Activated CD4-positive, alpha-beta T cell treated with anti-CD3 and anti-CD28 coated beads, Interleukin-2, amount 10 ng/mL, durations not matched to agents 7 days and 5 days (primary cell): ENCODE results near the gene DPM3. TPM values are rescaled to one million over a fixed set of nuclear protein-coding genes. Genes with fewer than 3 reads are reported as not detected.
"Not testable (repeated sequence)": the region's sequence is repeated elsewhere in the genome, so short reads cannot be mapped to it uniquely, and the experiment has no call there.

Experiments
- CTCF ChIA-PET: fragments of 350-600 bp; sonication (Branson Sonifier 250); formaldehyde crosslinking; loops from one replicate; lab custom pipeline; 2021; ENCODE audit warnings: antibody characterized with exemption; lab: Charles Lee
- POLR2A ChIA-PET: fragments of 350-600 bp; sonication (Branson Sonifier 250); formaldehyde crosslinking; loops from one replicate; lab custom pipeline; 2021; ENCODE audit warnings: antibody characterized with exemption; lab: Charles Lee
- DNase-seq: peaks from one replicate; pipeline ENCODE4 v3.0.0-alpha.2; 2020
- H3K27ac Mint-ChIP-seq: one replicate; pipeline ENCODE4 v1.8.0; 2021; ENCODE audit warnings: mild to moderate bottlenecking, moderate library complexity, mixed read lengths
- H3K27me3 Mint-ChIP-seq: one replicate; pipeline ENCODE4 v1.8.0; 2021; ENCODE audit warnings: mixed read lengths
- H3K36me3 Mint-ChIP-seq: one replicate; pipeline ENCODE4 v1.8.0; 2021; ENCODE audit warnings: low read depth, mixed read lengths
- H3K4me1 Mint-ChIP-seq: one replicate; pipeline ENCODE4 v1.8.0; 2021; ENCODE audit warnings: mixed read lengths
- H3K4me3 Mint-ChIP-seq: one replicate; pipeline ENCODE4 v1.8.0; 2021; ENCODE audit warnings: mild to moderate bottlenecking, moderate library complexity, mixed read lengths
- H3K9me3 Mint-ChIP-seq: one replicate; pipeline ENCODE4 v1.8.0; 2021; ENCODE audit warnings: mixed read lengths
- total RNA-seq, 2 experiments: library from RNA; stranded (reverse); gene quantifications; one replicate each; pipeline ENCODE4 v1.2.3, GENCODE V29; 2021

Gene DPM3
- total RNA-seq, 2 experiments from 2014 or later: 50.1 to 58.9 TPM

DNA sequence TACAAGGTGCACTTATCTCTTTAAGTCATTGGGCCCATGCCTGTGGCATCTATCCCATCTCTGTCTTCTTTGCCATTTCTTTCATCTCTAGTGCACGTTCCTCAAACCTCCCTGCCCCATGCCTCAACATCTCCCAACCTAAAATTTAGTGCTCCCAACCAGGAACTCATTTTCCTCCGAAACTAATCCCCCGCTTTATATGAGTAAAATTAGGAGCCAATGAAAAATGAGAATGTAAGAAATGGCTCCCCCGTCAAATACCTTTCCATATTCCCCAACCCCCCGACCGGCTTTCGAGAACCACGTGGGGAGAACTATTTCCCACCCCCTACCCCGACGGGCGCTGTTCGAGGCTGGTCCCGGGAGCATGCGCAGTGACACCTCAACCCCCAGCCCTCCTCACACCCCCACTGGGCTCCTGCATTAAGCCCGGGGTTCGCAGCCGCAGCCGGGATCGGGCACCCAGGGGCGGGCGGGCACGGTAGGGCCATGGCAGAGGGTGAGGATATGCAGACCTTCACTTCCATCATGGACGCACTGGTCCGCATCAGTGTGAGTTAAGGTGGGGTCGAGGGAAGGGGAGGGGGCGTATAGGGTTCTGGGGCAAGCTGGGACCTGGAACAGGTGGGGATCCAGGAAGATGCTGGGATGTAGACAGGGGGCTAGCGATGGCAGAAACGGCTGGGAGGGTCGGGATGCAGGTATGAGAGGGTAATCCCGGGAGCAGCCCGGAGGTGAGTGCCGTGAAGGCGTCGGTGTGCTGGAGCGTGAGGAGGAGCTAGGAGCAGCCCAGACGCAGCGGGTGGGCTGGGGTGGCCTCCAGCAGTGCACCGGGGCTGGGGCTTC lies 33.4 kb upstream of the DPM3 start, which contains the start of gene TRIM46:
TSS of gene TRIM46 (plus strand) at position 372 of the 846 bp plus-strand sequence. CDS start at position 490, 118 bp downstream.
- peaks cover 23% of the 10 kb centered on the region for H3K36me3 Mint-ChIP-seq
- no peaks in the 10 kb centered on the region for H3K27me3 Mint-ChIP-seq
- H3K9me3 Mint-ChIP-seq: no peaks in the 10 kb centered on the region
- peaks cover 55% of the 10 kb centered on the region for H3K4me1 Mint-ChIP-seq
- peak; percentile 75 for DNase-seq
- H3K4me3 Mint-ChIP-seq: peak within 1 kb of the TSS; percentile 96
- peak within 1 kb of the TSS; percentile 96 for H3K27ac Mint-ChIP-seq
- ChIA-PET CTCF (interaction anchor here (0.7 to 4.6 kb wide), 49 partner anchors 8 to 238 kb away, joined by 3 to 52 read pairs (median 4); partner anchors contain the start of genes CLK2, DCST1, DCST2 and DPM3), POLR2A (interaction anchor here (0.6 kb wide), 1 partner anchor 89 kb away, joined by 3 read pairs; no protein-coding TSS in a partner anchor)

DNA sequence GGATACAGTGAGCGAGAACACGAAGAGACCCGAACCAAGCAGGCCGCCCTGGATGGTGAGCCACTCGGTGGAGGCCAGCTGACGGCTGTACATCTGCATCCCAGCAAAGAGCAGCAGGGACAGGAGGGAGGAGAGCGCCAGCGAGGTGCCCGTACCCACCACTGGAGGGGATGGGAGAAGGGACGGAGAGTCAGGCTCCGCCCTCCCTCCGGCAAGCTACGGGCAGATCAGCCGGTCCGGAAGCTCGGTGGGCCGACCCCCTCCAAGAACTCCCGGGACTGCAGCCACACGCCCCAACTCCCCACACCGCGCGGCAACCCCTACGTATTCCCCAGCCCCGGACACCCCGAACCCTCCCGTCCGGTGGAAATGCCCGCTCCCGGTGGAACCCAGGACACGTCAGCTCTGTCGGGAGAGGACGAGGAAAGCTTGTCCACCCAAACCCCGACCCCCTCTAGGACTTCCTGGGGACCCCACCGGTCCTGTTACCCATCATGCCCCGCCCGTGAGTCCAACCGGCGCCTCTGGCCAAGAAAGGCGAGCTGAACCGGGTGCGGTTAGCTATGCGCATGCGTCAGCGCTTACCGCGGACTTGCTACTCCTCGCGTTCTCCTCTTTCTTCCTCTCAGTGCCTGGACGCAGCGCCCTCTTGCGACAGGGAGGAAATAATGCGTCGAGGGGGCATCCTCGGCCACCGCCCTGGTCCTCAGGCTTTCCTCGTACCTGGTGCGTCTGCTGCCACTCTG lies 32.6 kb upstream of the DPM3 start, which contains the start of gene KRTCAP2:
TSS of gene KRTCAP2 (minus strand) at position 573 of the 746 bp plus-strand sequence. CDS start at position 493, 80 bp downstream.
- ChIA-PET CTCF (interaction anchor here (0.6 to 4.6 kb wide), 60 partner anchors 8 to 893 kb away, joined by 3 to 52 read pairs (median 4); partner anchors contain the start of genes CLK2, DCST1, DCST2 and DPM3), POLR2A (interaction anchor here (0.6 kb wide), 1 partner anchor 88 kb away, joined by 3 read pairs; no protein-coding TSS in a partner anchor)
- H3K27ac Mint-ChIP-seq: peak within 1 kb of the TSS; percentile 96
- H3K36me3 Mint-ChIP-seq: peaks cover 18% of the 10 kb centered on the region
- H3K27me3 Mint-ChIP-seq: no peaks in the 10 kb centered on the region
- no peaks in the 10 kb centered on the region for H3K9me3 Mint-ChIP-seq
- peak; percentile 96 for DNase-seq
- H3K4me3 Mint-ChIP-seq: peak within 1 kb of the TSS; percentile 96
- H3K4me1 Mint-ChIP-seq: peaks cover 58% of the 10 kb centered on the region

DNA sequence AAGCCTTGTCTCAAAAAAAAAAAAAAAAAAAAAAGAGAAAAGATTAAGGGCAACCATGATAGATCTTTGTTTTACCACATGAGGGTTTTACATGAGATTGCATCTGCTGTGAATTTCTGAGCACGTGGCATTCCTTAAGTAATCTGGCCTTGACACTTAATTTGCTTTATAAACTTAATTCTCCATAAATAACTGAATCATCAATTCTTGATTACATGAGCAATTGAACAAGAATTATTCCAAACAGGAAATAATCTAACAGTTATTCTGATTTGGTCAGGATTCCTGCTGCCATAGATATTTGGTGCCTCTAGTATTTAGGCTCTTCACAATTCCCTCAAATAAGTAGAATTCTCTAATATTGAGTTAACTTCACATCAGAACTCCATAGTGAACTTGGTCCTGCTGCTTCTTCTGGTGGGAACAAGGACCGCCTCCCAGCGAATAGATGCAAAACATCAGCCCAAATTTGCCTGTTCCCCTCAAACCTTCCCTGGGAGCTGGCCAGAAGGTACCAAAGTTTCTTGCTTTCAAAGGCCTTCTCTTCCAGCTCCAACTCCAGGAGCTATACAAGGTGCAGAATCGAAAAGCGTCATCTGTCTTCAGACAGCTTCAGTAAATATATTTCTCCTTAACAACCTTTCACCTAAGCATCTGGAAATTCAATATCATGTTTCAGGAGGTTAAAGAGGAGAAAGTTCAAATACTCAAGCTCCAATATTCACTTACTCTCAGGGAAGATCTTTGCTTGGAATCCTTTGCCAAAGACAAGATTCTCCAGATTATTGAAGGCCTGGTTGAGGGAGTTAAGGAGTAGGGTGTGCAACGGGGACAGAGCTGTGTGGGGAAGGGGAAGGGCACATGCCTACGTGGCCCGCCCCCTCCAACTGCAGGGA lies 31.8 kb upstream of the DPM3 start:
- ChIA-PET POLR2A (no interaction called here), CTCF (interaction anchor here (0.7 to 4.6 kb wide), 41 partner anchors 13 to 894 kb away, joined by 3 to 52 read pairs (median 4); partner anchors contain the start of genes CLK2, DPM3, EFNA1 and EFNA3)
- peaks cover 63% of the 10 kb centered on the region for H3K4me1 Mint-ChIP-seq
- H3K27ac Mint-ChIP-seq: peak overlapping the region; percentile 96
- peak overlapping the region; percentile 96 for H3K4me3 Mint-ChIP-seq
- no peaks in the 10 kb centered on the region for H3K27me3 Mint-ChIP-seq
- peaks cover 13% of the 10 kb centered on the region for H3K36me3 Mint-ChIP-seq
- DNase-seq: no peak
- no peaks in the 10 kb centered on the region for H3K9me3 Mint-ChIP-seq

DNA sequence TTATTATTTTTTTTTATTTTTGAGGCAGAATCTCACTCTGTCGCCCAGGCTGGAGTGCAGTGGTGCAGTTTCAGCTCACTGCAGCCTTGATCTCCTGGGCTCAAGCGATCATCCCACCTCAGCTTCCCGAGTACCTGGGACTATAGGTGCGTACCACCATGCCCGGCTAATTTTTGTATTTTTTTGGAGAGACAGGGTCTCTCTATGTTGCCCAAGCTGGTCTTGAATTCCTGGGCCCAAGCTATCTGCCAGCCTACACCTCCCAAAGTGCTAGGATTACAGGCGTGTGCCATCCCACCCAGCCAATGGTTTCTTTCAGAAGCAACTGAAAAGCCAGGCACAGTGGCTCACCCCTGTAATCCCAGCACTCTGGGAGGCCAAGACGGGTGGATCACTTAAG lies 30.5 kb upstream of the DPM3 start:
- Mint-ChIP-seq H3K4me1 (peaks cover 55% of the 10 kb centered on the region), H3K27me3 (no peaks in the 10 kb centered on the region), H3K4me3 (no peak overlapping the region), H3K9me3 (no peaks in the 10 kb centered on the region), H3K36me3 (peaks cover 11% of the 10 kb centered on the region), H3K27ac (no peak overlapping the region)
- ChIA-PET POLR2A (interaction anchor here (0.6 kb wide), 1 partner anchor 153 kb away, joined by 4 read pairs; no protein-coding TSS in a partner anchor), CTCF (interaction anchor here (1.3 to 8.4 kb wide), 3 partner anchors 36 to 86 kb away, joined by 4 to 67 read pairs (median 4); no protein-coding TSS in a partner anchor)
- DNase-seq: no peak

DNA sequence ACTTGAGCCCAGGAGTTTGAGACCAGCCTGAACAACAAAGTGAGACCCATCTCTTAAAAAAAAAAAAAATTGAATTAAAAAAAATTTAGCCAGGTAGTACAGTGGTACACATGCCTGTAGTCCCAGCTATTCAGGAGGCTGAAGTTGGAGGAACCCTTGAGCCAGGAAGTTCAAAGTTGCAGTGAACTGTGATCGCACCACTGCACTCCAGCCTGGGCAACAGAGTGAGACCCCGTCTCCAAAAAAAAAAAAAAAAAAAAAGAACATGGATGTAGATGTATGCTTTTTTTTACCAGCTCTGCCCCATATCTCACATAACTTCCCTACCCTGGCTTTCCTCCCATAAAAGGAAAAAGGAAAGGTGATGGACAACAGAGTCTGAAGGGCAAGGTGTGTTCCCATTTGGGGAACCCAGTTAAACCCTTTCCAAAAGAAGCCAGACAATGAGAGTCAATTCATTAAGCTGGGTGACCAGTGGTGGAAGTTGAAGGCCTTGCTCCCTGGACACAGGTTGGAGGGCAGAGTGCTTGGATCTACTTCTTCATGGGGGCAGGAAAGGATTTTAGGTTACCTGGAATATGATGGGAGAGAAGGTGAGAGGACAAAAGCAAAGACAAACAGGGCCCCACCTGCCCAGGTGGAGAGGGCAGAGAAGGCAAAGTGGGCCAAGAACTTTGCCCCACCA lies 29.9 kb upstream of the DPM3 start:
- H3K27me3 Mint-ChIP-seq: no peaks in the 10 kb centered on the region
- no peak overlapping the region for H3K27ac Mint-ChIP-seq
- H3K36me3 Mint-ChIP-seq: peaks cover 11% of the 10 kb centered on the region
- ChIA-PET POLR2A (interaction anchor here (0.6 kb wide), 1 partner anchor 153 kb away, joined by 4 read pairs; no protein-coding TSS in a partner anchor), CTCF (interaction anchor here (1.5 to 8.4 kb wide), 3 partner anchors 80 to 85 kb away, joined by 4 to 67 read pairs (median 15); no protein-coding TSS in a partner anchor)
- H3K4me1 Mint-ChIP-seq: peaks cover 49% of the 10 kb centered on the region
- DNase-seq: no peak
- H3K4me3 Mint-ChIP-seq: no peak overlapping the region
- H3K9me3 Mint-ChIP-seq: no peaks in the 10 kb centered on the region

DNA sequence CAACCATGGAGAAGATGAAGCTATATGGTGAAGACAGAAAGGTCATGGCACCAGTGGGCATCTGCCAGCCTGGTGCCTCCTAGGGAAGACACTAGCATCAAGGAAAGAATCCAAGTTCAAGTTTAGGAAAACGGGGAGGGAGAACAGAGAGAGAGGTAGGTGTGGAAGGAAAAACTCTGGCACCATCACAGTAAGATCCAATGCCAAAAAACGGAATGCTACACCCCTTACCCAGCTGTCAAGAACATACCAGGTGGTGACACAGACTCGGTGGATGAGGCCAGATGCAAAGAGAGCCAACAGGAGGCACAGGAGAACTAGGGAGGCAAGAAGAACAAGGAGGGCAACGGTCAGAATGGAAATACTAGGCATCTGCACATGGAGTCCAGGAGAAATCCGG lies 29.2 kb upstream of the DPM3 start:
- Mint-ChIP-seq H3K27me3 (no peaks in the 10 kb centered on the region), H3K4me3 (no peak overlapping the region)
- POLR2A ChIA-PET: no interaction called here

DNA sequence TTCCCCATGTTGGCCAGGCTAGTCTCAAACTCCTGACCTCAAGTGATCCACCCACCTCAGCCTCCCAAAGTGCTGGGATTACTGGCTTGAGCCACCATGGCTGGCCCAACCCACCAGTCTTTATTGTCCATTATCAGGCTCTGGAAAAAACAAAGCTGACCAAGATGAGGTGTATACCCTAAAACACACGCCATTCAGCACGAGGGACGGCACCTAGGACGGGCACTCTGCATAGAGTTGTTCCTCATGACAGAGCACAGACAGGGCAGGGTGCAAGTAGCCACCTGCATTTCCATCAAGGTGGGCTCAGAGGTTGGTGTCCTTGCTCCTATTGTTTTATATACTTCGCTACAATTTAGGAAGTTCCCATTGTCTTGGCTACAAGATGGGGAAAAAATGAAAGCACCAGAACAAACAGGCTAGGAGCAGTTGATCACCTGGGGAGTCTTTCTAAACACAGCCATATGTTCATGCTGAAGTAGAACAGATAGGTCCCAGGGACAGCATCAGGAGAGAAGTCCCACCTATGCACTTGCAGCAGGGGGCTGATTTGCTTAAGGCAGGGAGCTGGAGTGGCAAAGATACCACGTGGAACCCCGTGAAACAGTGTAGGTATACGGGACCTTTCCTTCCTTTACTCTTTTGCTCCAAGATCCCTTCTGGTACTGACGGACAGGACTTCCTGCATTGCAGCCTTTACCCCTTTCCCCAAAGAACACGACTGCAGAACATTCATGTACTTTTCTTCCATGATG lies 28.3 kb upstream of the DPM3 start:
- ChIA-PET POLR2A (no interaction called here), CTCF (interaction anchor here (0.8 to 8.4 kb wide), 24 partner anchors 9 to 117 kb away, joined by 3 to 67 read pairs (median 4); partner anchors contain the start of genes ADAM15 and SLC50A1)
- no peak for DNase-seq
- H3K4me3 Mint-ChIP-seq: no peak overlapping the region
- H3K36me3 Mint-ChIP-seq: peaks cover 11% of the 10 kb centered on the region
- no peaks in the 10 kb centered on the region for H3K9me3 Mint-ChIP-seq
- no peak overlapping the region for H3K27ac Mint-ChIP-seq
- H3K4me1 Mint-ChIP-seq: peaks cover 39% of the 10 kb centered on the region
- no peaks in the 10 kb centered on the region for H3K27me3 Mint-ChIP-seq

More for the DNA sequence above, 29.2 kb upstream of the DPM3 start:
- Mint-ChIP-seq H3K4me1 (peaks cover 43% of the 10 kb centered on the region), H3K27ac (no peak overlapping the region), H3K36me3 (peaks cover 11% of the 10 kb centered on the region), H3K9me3 (no peaks in the 10 kb centered on the region)
- CTCF ChIA-PET: interaction anchor here (0.8 to 8.4 kb wide), 5 partner anchors 19 to 85 kb away, joined by 3 to 67 read pairs (median 3); no protein-coding TSS in a partner anchor
- DNase-seq: no peak

DNA sequence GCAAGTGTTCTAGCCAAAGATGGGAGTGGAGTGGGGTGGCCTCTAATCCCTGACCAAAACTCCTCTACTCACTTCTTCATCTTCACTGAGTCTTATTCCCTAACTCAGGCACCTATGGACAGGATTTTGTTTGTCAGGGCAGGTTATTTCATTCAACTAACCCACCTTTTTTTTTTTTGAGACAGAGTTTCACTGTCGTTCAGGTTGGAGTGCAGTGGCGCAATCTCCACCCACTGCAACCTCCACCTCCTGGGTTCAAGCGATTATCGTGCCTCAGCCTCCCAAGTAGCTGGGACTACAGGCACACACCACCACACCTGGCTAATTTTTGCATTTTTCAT lies 27.7 kb upstream of the DPM3 start:
- H3K4me3 Mint-ChIP-seq: peak overlapping the region; percentile 25
- CTCF ChIA-PET: interaction anchor here (0.6 to 8.4 kb wide), 24 partner anchors 10 to 117 kb away, joined by 3 to 67 read pairs (median 4); partner anchors contain the start of genes ADAM15 and EFNA3
- not testable (repeated sequence) for H3K9me3 Mint-ChIP-seq

DNA sequence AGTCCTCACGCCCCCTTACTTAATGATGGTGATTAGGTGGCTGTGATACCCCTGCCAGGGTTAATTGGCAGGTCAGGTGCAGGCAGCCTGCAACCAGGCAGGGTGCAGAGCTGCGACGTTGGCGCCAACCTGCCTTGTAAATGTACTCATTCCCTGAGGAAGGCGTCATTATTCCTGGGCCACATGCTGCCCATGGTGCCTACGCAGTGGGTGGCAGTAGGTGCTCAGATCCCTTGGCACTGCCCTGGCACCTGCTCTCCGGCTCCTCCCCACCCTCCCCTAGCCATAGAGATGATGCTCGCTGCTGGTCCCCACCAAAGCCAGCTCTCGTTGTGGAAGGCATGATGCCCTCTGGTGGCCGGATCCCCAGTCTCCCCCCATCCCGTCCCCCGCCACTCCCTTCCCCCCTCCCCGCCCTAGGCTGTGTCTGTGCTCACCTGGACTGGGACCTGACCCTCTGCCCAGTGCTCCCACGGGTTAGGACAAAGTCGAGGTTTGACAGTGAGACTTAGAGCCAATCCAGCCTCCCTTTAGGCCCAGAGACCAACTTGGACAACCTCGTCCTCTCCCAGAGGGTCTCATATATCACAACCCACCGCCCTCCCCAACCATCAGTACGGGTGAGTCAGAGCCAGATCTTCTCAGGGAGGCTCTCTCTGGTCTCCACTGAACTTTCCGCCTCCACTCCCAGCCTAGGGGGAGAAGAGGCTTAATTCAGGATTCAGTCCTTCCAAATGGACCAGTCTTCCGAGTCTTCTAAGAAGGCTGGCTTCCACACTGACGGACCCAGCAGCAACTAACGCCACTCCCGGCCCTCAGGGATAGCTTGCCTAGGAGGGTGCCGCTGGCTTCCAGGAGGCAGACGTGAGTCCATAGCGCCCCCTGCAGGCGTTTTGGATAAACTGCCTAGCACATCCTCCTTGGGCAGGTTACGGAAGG lies 27.1 kb upstream of the DPM3 start:
- Mint-ChIP-seq H3K9me3 (no peaks in the 10 kb centered on the region), H3K27ac (no peak overlapping the region), H3K4me3 (peak overlapping the region; percentile 25), H3K36me3 (peaks cover 11% of the 10 kb centered on the region), H3K27me3 (no peaks in the 10 kb centered on the region), H3K4me1 (peaks cover 31% of the 10 kb centered on the region)
- POLR2A ChIA-PET: interaction anchor here (0.6 kb wide), 1 partner anchor 19 kb away, joined by 4 read pairs; no protein-coding TSS in a partner anchor
- CTCF ChIA-PET: interaction anchor here (0.6 to 8.4 kb wide), 27 partner anchors 8 to 116 kb away, joined by 3 to 67 read pairs (median 5); partner anchors contain the start of genes ADAM15 and EFNA3
- DNase-seq: peak; percentile 91

More for the DNA sequence above, 27.7 kb upstream of the DPM3 start:
- H3K27ac Mint-ChIP-seq, H3K27me3 Mint-ChIP-seq, POLR2A ChIA-PET, DNase-seq: not testable (repeated sequence)
- peaks cover 11% of the 10 kb centered on the region for H3K36me3 Mint-ChIP-seq
- peaks cover 33% of the 10 kb centered on the region for H3K4me1 Mint-ChIP-seq
